ENCODE measurements around the gene AFF1. TPM values are rescaled to one million over a fixed set of nuclear protein-coding genes. Genes with fewer than 3 reads are reported as not detected.
"Not testable (repeated sequence)": the region's sequence is repeated elsewhere in the genome, so short reads cannot be mapped to it uniquely, and the experiment has no call there.

The AFF1 gene
- total RNA-seq, 1 donor from 2014 or later: 60.5 TPM

GRCh38 chr4:86999136-86999643, 64.4 kb downstream of the AFF1 start:
- intact Hi-C loops (cut with DNase I): no loop called here
- DNase-seq (no peak), ATAC-seq (ENCODE audit: poor library complexity) (no peak)

GRCh38 chr4:87002682-87003043, 67.9 kb downstream of the AFF1 start:
- intact Hi-C loops (cut with DNase I): no loop called here
- no peak for ATAC-seq (ENCODE audit: poor library complexity)
- no peak for DNase-seq

GRCh38 chr4:87003266-87003665, 68.5 kb downstream of the AFF1 start:
- intact Hi-C loops (cut with DNase I): no loop called here
- no peak for DNase-seq
- ATAC-seq (ENCODE audit: poor library complexity): no peak

GRCh38 chr4:87005369-87005689, 70.5 kb downstream of the AFF1 start:
- ATAC-seq (ENCODE audit: poor library complexity) (no peak), DNase-seq (no peak)
- intact Hi-C loops (cut with DNase I): loop anchor here (5.0 kb wide), 2 partner anchors 68 to 87 kb away; partner anchors contain the start of gene AFF1

GRCh38 chr4:87005690-87006425, 71.0 kb downstream of the AFF1 start:
- ATAC-seq (ENCODE audit: poor library complexity): peak; percentile 2
- intact Hi-C loops (cut with DNase I): loop anchor here (5.0 kb wide), 2 partner anchors 69 to 86 kb away; partner anchors contain the start of gene AFF1
- no peak for DNase-seq

- DNase-seq (no peak), ATAC-seq (ENCODE audit: poor library complexity) (no peak)
- intact Hi-C loops (cut with DNase I): loop anchor here (5.0 kb wide), 2 partner anchors 69 to 86 kb away; partner anchors contain the start of gene AFF1
These were observed 71.5 kb downstream of the AFF1 start for GRCh38 chr4:87006426-87006675.

GRCh38 chr4:87006676-87007527, 72.1 kb downstream of the AFF1 start:
- intact Hi-C loops (cut with DNase I): loop anchor here (5.0 kb wide), 2 partner anchors 70 to 85 kb away; partner anchors contain the start of gene AFF1
- DNase-seq: peak; percentile 96

GRCh38 chr4:87007528-87008446, 73.0 kb downstream of the AFF1 start:
- ATAC-seq (ENCODE audit: poor library complexity): peak; percentile 67
- intact Hi-C loops (cut with DNase I): loop anchor here (5.0 kb wide), 2 partner anchors 70 to 85 kb away; partner anchors contain the start of gene AFF1
- DNase-seq: peak; percentile 77

More at GRCh38 chr4:87006676-87007527, 72.1 kb downstream of the AFF1 start:
- ATAC-seq (ENCODE audit: poor library complexity): peak; percentile 95

GRCh38 chr4:87009095-87009648, 74.4 kb downstream of the AFF1 start:
- no peak for ATAC-seq (ENCODE audit: poor library complexity)
- intact Hi-C loops (cut with DNase I): loop anchor here (5.0 kb wide), 2 partner anchors 72 to 83 kb away; partner anchors contain the start of gene AFF1

GRCh38 chr4:87010192-87010591, 75.4 kb downstream of the AFF1 start:
- ATAC-seq (ENCODE audit: poor library complexity) (no peak), DNase-seq (no peak)
- intact Hi-C loops (cut with DNase I): no loop called here

More at GRCh38 chr4:87009095-87009648, 74.4 kb downstream of the AFF1 start:
- DNase-seq: no peak

- DNase-seq (no peak), ATAC-seq (ENCODE audit: poor library complexity) (no peak)
- intact Hi-C loops (cut with DNase I): no loop called here
These were observed 76.7 kb downstream of the AFF1 start for GRCh38 chr4:87011340-87012034.

- DNase-seq (no peak), ATAC-seq (ENCODE audit: poor library complexity) (no peak)
- intact Hi-C loops (cut with DNase I): no loop called here
These were observed 77.6 kb downstream of the AFF1 start for GRCh38 chr4:87012265-87012953.

GRCh38 chr4:87012954-87013308, 78.1 kb downstream of the AFF1 start:
- intact Hi-C loops (cut with DNase I); ATAC-seq (ENCODE audit: poor library complexity); DNase-seq: not testable (repeated sequence)

GRCh38 chr4:87014284-87014782, 79.5 kb downstream of the AFF1 start:
- intact Hi-C loops (cut with DNase I): no loop called here
- DNase-seq: no peak
- peak; percentile 28 for ATAC-seq (ENCODE audit: poor library complexity)

- no peak for DNase-seq
- ATAC-seq (ENCODE audit: poor library complexity): no peak
- intact Hi-C loops (cut with DNase I): no loop called here
These were observed 80.6 kb downstream of the AFF1 start for GRCh38 chr4:87015416-87015815.

- peak; percentile 31 for ATAC-seq (ENCODE audit: poor library complexity)
- intact Hi-C loops (cut with DNase I): no loop called here
- no peak for DNase-seq
These were observed 83.0 kb downstream of the AFF1 start for GRCh38 chr4:87017580-87018342.

Measured in Right ventricle myocardium superior (tissue), 1 donor.